Measurements from ENCODE around the gene STAG1. TPM values are rescaled to one million over a fixed set of nuclear protein-coding genes. Genes with fewer than 3 reads are reported as not detected.
A peak's percentile ranks its signal among the peaks of the same experiment; 100 is the strongest.

The STAG1 gene
- total and polyA plus RNA-seq, 2 of the 13 experiments (the other 11 are each of a cell fraction or from before 2014, with no cell fraction given): 6.2 to 25.9 TPM

DNA sequence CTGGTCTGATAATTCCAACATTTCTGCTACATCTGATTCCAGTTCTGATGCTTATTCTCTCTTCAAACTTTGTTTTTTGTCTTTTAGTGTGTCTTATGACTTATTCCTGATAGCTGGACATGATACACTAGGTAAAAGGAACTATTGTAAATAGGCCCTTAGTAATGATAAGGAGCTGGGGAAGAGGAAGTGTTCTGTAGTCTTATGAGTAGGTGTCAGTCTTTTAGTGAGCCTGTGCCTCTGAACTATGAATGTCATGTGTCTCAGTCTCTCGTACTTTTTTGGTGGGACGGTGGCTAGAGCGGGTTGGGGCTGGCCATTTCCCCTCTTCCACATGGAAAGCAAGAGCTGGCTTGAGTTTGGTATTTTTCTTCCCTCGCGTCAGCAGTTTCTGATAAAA, 460.9 kb downstream of the STAG1 start:
- peaks cover 6% of the 10 kb centered on the region; the same call in 1 of the 2 replicates for H4K20me1 ChIP-seq (ENCODE audit: insufficient read depth, low read length)
- intact Hi-C loops (cut with micrococcal nuclease; ENCODE audit: unreplicated experiment) (no loop called here), in situ Hi-C loops (cut with HindIII; ENCODE audit: extremely low pct_ligation_motif_present, low pct_unique_long_range_greater_than_20kb) (no loop called here)
- no peaks in the 10 kb centered on the region for H3K27me3 ChIP-seq (ENCODE audit: control insufficient read depth in 1 of 2, insufficient read depth in 2 of 2, low read length in 2 of 2)
- H3K27ac ChIP-seq (ENCODE audit: extremely low read length, insufficient read depth, low read length): no peak overlapping the region
- H3K9ac ChIP-seq (ENCODE audit: insufficient read depth, low read depth, low read length): no peak overlapping the region
- H3K79me2 ChIP-seq (ENCODE audit: insufficient read depth, low read length): no peaks in the 10 kb centered on the region
- ChIA-PET POLR2A (no interaction called here), CTCF (ENCODE audit: low intra/inter-chr PET ratio, low total read pairs) (no interaction called here)
- no peak overlapping the region for H3K4me3 ChIP-seq (replicated peaks in 1 of 3; ENCODE audit: insufficient read depth in 1 of 3, low read depth in 2 of 3, low read length in 3 of 3)
- FAIRE-seq: no peak
- DNase-seq (ENCODE audit: low spot score): no peak
- H3K4me1 ChIP-seq (ENCODE audit: insufficient read depth, low read length): peaks cover 10% of the 10 kb centered on the region
- no peak overlapping the region for H2AFZ ChIP-seq (ENCODE audit: low read length)
- no TSS peak for BruUV-seq (replicated peaks)
- no peak overlapping the region for H3K4me2 ChIP-seq (ENCODE audit: low read depth, low read length)
- ATAC-seq: no peak
- peaks cover 5 to 22% of the 10 kb centered on the region in 2 experiments; a peak in 4 of 5 replicates for H3K36me3 ChIP-seq (replicated peaks in 1 of 2; ENCODE audit: control insufficient read depth in 1 of 2, insufficient read depth in 2 of 2, low read length in 2 of 2)
- peak in 1 of 2 experiments; percentile 42; a peak in 2 of 4 replicates for TF ChIP-seq MAFK (conservative IDR thresholded peaks at IDR 0.05 in 1 of 2, IDR thresholded peaks at IDR 0.05 in 1 of 2; ENCODE audit: low read length in 2 of 2)
- TF ChIP-seq HOXA9 (CRISPR knock-in tag; IDR thresholded peaks at IDR 0.05; ENCODE audit: borderline replicate concordance): no peak
- WGBS (ENCODE audit: low lambda C conversion rate): 97% methylated on average over 5 of the region's 5 CpGs
- no peaks in the 10 kb centered on the region for H3K9me3 ChIP-seq (ENCODE audit: low read length)

Small RNA genes lying within 50 kb of the gene (small RNA-seq; reads per million reads assigned to genes)
- gene RNU6-1284P (ENCODE audit: insufficient read depth in 2 of 3, insufficient read length in 3 of 3, low read depth in 2 of 3, low replicate concordance in 1 of 3) (0 reads per million in 3 experiments), gene RNU6-789P (ENCODE audit: insufficient read depth in 2 of 3, insufficient read length in 3 of 3, low read depth in 2 of 3, low replicate concordance in 1 of 3) (0 reads per million in 3 experiments)

Other genes with a start within 250 kb of the STAG1 start
- gene SLC35G2, start 66.7 kb upstream of the STAG1 start, total RNA-seq (2016; rRNA removed; fragmentation: Illumina TruSeq; extraction: Trizol): 4.2 and 7.6 TPM in 2 replicates
- gene SLC35G2, start 66.7 kb upstream of the STAG1 start, polyA plus RNA-seq (2011; rRNA removed): 10.3 and 10.7 TPM in 2 replicates
- gene NCK1, start 109.8 kb upstream of the STAG1 start, total RNA-seq (2016; rRNA removed; fragmentation: Illumina TruSeq; extraction: Trizol): 30.4 and 51.0 TPM in 2 replicates
- gene NCK1, start 109.8 kb upstream of the STAG1 start, polyA plus RNA-seq (2011; rRNA removed): 11.0 and 14.7 TPM in 2 replicates
- 0.22 and 0.34 TPM in 2 replicates for gene IL20RB, start 205.6 kb upstream of the STAG1 start, total RNA-seq (2016; rRNA removed; fragmentation: Illumina TruSeq; extraction: Trizol)
- gene IL20RB, start 205.6 kb upstream of the STAG1 start, polyA plus RNA-seq (2011; rRNA removed): 0.32 and 0.37 TPM in 2 replicates

Measured in HepG2 (cell line).